GM12878 (cell line): ENCODE data around the gene AGO4. TPM values are rescaled to one million over a fixed set of nuclear protein-coding genes. Genes with fewer than 3 reads are reported as not detected.

Experiments
- ATAC-seq: fragments of 200-7000 bp; cut with Tn5 transposase; 3 replicates; pipeline ENCODE4 v1.9.1; 2020; ENCODE audit warnings: mild to moderate bottlenecking, moderate library complexity
- BruUV-seq: library from RNA; stranded (reverse); fragments of 400-500 nt; replicated peaks from 2 replicates; lab custom pipeline; 2021; lab: Mats Ljungman, UMichigan
- CTCF ChIA-PET: fragments of 300-600 bp; sonication (Branson Sonifier 250); formaldehyde crosslinking; extraction: SDS; loops from one replicate; lab custom pipeline; 2021; ENCODE audit warnings: inconsistent platforms; lab: Yijun Ruan, JAX
- POLR2A ChIA-PET: fragments of 350-600 bp; formaldehyde crosslinking; extraction: SDS; loops from one replicate; lab custom pipeline; 2021; ENCODE audit warnings: inconsistent platforms; lab: Charles Lee
- RAD21 ChIA-PET: fragments of 300-600 bp; sonication (Branson Sonifier 250); formaldehyde crosslinking; loops from one replicate; lab custom pipeline; 2023; ENCODE audit warnings: antibody characterized with exemption; ENCODE audit not compliant: unreplicated experiment; lab: Charles Lee
- SMC1A ChIA-PET: fragments of 300-600 bp; sonication (Branson Sonifier 250); formaldehyde crosslinking; loops from one replicate; lab custom pipeline; 2023; ENCODE audit not compliant: unreplicated experiment, uncharacterized antibody; lab: Charles Lee
- DNase-seq: peaks from one replicate; pipeline ENCODE4 v3.0.0-alpha.2; 2011; ENCODE audit warnings: low read depth, low spot score
- FAIRE-seq: peaks from 3 replicates; lab custom pipeline; 2011; peaks lifted over from hg19 to GRCh38; lab: Jason Lieb, UNC
- H2AFZ ChIP-seq: 2 replicates; pipeline ENCODE4 v1.6.0; 2011; ENCODE audit warnings: low read depth, low read length, control low read depth; ENCODE audit not compliant: control insufficient read depth
- H3K27ac ChIP-seq: 2 replicates; pipeline ENCODE4 v1.5.1; 2011; ENCODE audit warnings: control low read depth; ENCODE audit not compliant: control insufficient read depth, insufficient read depth
- H3K27me3 ChIP-seq, 2 experiments: replicated peaks in 1 of 2; 2 replicates each; pipeline versions ENCODE4 v1.6.0 to v1.6.1; 2011; ENCODE audit warnings: low read length in 1 of 2; ENCODE audit not compliant: control insufficient read depth in 2 of 2, insufficient read depth in 2 of 2
- H3K36me3 ChIP-seq, 2 experiments: 2 replicates each; pipeline ENCODE4 v1.5.1; 2011; ENCODE audit warnings: low read length in 1 of 2; ENCODE audit not compliant: control insufficient read depth in 2 of 2, insufficient read depth in 2 of 2
- H3K4me1 ChIP-seq: 2 replicates; pipeline ENCODE4 v1.6.1; 2011; ENCODE audit warnings: mild to moderate bottlenecking, low read length, moderate library complexity, mixed read lengths; ENCODE audit not compliant: control insufficient read depth, insufficient read depth
- H3K4me2 ChIP-seq: 2 replicates; pipeline ENCODE4 v1.6.0; 2011; ENCODE audit warnings: control low read depth; ENCODE audit not compliant: control insufficient read depth, insufficient read depth
- H3K4me3 ChIP-seq: fragments of 200-600 bp; sonication (generic); 2 replicates; pipeline ENCODE4 v1.5.1; 2016
- H3K79me2 ChIP-seq: 2 replicates; pipeline ENCODE4 v1.6.0; 2011; ENCODE audit warnings: low read length; ENCODE audit not compliant: control insufficient read depth, insufficient read depth
- H3K9ac ChIP-seq: 2 replicates; pipeline ENCODE4 v1.8.0; 2011; ENCODE audit warnings: low read length, control low read depth, mixed read lengths; ENCODE audit not compliant: control insufficient read depth, insufficient read depth
- H3K9me3 ChIP-seq: replicated peaks from 3 replicates; pipeline ENCODE4 v1.5.1; 2011; ENCODE audit warnings: mild to moderate bottlenecking, low read length; ENCODE audit not compliant: control insufficient read depth, insufficient read depth
- H4K20me1 ChIP-seq: 2 replicates; pipeline ENCODE4 v1.6.0; 2011; ENCODE audit not compliant: control insufficient read depth, insufficient read depth
- BCL11A ChIP-seq: IDR thresholded peaks from 2 replicates; pipeline ENCODE4 v1.6.1; 2011; ENCODE audit warnings: low read depth, low read length
- FOXK2 ChIP-seq: fragments of 450-650 bp; IDR thresholded peaks from 2 replicates; pipeline ENCODE4 v1.6.1; 2017; ENCODE audit warnings: mild to moderate bottlenecking, moderate library complexity
- FOXM1 ChIP-seq: IDR thresholded peaks from 2 replicates; pipeline ENCODE4 v1.6.1; 2012; ENCODE audit warnings: low read depth, mild to moderate bottlenecking, inconsistent platforms, low read length, moderate library complexity
- GABPA ChIP-seq: IDR thresholded peaks from 2 replicates; pipeline ENCODE4 v1.6.1; 2014; ENCODE audit warnings: antibody characterized with exemption, low read depth, mild to moderate bottlenecking, inconsistent platforms
- HDAC6 ChIP-seq: fragments of 200-600 bp; sonication (generic); IDR thresholded peaks from one replicate; pipeline ENCODE4 v1.8.0; 2017; ENCODE audit warnings: antibody characterized with exemption; ENCODE audit not compliant: unreplicated experiment
- HDGF ChIP-seq: fragments of 450-650 bp; IDR thresholded peaks from 2 replicates; pipeline ENCODE4 v1.6.1; 2016; ENCODE audit warnings: antibody characterized with exemption
- IKZF1 ChIP-seq: fragments of 450-650 bp; conservative IDR thresholded peaks from 2 replicates; pipeline ENCODE4 v1.6.1; 2017; ENCODE audit warnings: antibody characterized with exemption, mild to moderate bottlenecking
- NR2C1 ChIP-seq: fragments of 450-650 bp; IDR thresholded peaks from 2 replicates; pipeline ENCODE4 v1.6.1; 2017; ENCODE audit warnings: antibody characterized with exemption, mild to moderate bottlenecking, moderate library complexity
- POLR2AphosphoS5 ChIP-seq: IDR thresholded peaks from 2 replicates; pipeline ENCODE4 v1.6.1; 2011; ENCODE audit warnings: mild to moderate bottlenecking, low read length, inconsistent platforms
- RBBP5 ChIP-seq: fragments of 200-600 bp; sonication (generic); conservative IDR thresholded peaks from 2 replicates; pipeline ENCODE4 v1.6.1; 2016
- SIN3A ChIP-seq: IDR thresholded peaks from 2 replicates; pipeline ENCODE4 v1.6.1; 2012; ENCODE audit warnings: low read depth, low read length, improper control_type of control experiment
- ZBTB11 ChIP-seq: fragments of 450-650 bp; formaldehyde crosslinking; IDR thresholded peaks from 2 replicates; pipeline ENCODE4 v1.5.0; 2022; ENCODE audit warnings: mild to moderate bottlenecking, missing genetic modification characterization
- WGBS: methylation state at CpG from one replicate; pipeline ENCODE4 v1.1.6; 2016; ENCODE audit warnings: low lambda C conversion rate; ENCODE audit not compliant: insufficient replicate concordance, insufficient coverage; ENCODE audit errors: missing lambda C conversion rate; 5-methylcytosine and 5-hydroxymethylcytosine counted together
- in situ Hi-C: fragments of 300-500 bp; cut with MboI; formaldehyde crosslinking; loops from 9 replicates; pipeline ENCODE4 v1.14.3; 2018; ENCODE audit warnings: mixed read lengths
- intact Hi-C: fragments of 100-400 bp; cut with micrococcal nuclease; formaldehyde crosslinking; loops from one replicate; pipeline ENCODE4 v1.14.2; 2022; ENCODE audit not compliant: unreplicated experiment
- polyA plus RNA-seq, 11 experiments: library from polyadenylated mRNA; depleted of rRNA in 4 of 11; unstranded in 6 of 11; stranded (reverse) in 5 of 11; fragments of >200 nt; fragmentation: Nextera tagmentation in 4 of 11; fragmentation: Illumina TruSeq in 1 of 11; extraction: Ambion mirVana in 4 of 11; extraction: Trizol in 1 of 11; gene quantifications; 1 replicate in 1 of 11; 2 replicates in 10 of 11; pipeline versions ENCODE4 v1.2.1 to v1.2.3, GENCODE V29; 2011 to 2016; ENCODE audit warnings: inconsistent platforms in 2 of 11, missing spikeins in 2 of 11, low read depth in 1 of 11
- total RNA-seq, 4 experiments: library from RNA; depleted of rRNA in 3 of 4; stranded (reverse); fragments of >200 nt in 3 of 4; fragmentation: Illumina TruSeq in 1 of 4; extraction: Trizol in 1 of 4; gene quantifications; 2 replicates each; pipeline versions ENCODE4 v1.2.1 to v1.2.3, GENCODE V29; 2013 to 2021
- TF ChIP-seq, protein P1 (sequence below): fragments of 450-650 bp; IDR thresholded peaks from 2 replicates; pipeline ENCODE4 v1.6.1; 2016; ENCODE audit warnings: mild to moderate bottlenecking

AGO4 gene
- total and polyA plus RNA-seq, 10 of the 15 experiments (the other 5 are each of a cell fraction or from before 2014, with no cell fraction given) = 1.2 to 7.9 (median 3.2) TPM

DNA sequence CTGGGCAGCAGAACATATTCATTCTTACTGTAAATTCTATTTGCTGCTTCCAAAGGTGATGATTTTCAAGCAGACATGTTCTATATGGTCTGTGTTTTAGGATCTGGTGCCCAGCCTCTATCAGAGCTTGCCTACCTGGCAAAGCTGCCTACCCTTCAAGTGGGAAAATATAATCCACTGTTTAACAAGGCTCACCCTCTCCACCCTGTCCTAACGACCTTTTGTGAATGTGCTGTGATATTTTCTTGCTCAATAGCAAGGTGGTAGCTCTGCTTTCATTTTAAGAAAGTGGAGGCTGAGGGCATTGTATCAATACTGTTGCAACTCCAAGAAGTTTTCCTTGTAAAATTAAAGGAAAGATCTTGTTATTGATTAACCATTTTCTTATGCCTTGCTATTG, 49.1 kb downstream of the AGO4 start:
- Histone ChIP-seq H2AFZ (no peak overlapping the region), H3K79me2 (no peaks in the 10 kb centered on the region), H3K4me1 (no peaks in the 10 kb centered on the region), H3K36me3 (no peaks in the 10 kb centered on the region), H4K20me1 (no peaks in the 10 kb centered on the region), H3K4me2 (no peak overlapping the region)
- no peak for DNase-seq
- no peak for ATAC-seq
- RAD21 ChIA-PET = no interaction called here
- POLR2A ChIA-PET = no interaction called here
- no peak for TF ChIP-seq NR2C1
- TF ChIP-seq IKZF1 = no peak
- no peak for TF ChIP-seq SIN3A
- TF ChIP-seq, protein P1, sequence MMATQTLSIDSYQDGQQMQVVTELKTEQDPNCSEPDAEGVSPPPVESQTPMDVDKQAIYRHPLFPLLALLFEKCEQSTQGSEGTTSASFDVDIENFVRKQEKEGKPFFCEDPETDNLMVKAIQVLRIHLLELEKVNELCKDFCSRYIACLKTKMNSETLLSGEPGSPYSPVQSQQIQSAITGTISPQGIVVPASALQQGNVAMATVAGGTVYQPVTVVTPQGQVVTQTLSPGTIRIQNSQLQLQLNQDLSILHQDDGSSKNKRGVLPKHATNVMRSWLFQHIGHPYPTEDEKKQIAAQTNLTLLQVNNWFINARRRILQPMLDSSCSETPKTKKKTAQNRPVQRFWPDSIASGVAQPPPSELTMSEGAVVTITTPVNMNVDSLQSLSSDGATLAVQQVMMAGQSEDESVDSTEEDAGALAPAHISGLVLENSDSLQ = no peak
- TF ChIP-seq HDGF = no peak
- TF ChIP-seq BCL11A = no peak
- no peak for TF ChIP-seq FOXM1
- no peak for TF ChIP-seq RBBP5
- TF ChIP-seq ZBTB11 = no peak
- TF ChIP-seq POLR2AphosphoS5 = no peak
- TF ChIP-seq HDAC6 = no peak
- TF ChIP-seq FOXK2 = no peak
- TF ChIP-seq GABPA = no peak
- TF ChIP-seq, all 136 proteins: peak for 0
- intact Hi-C loops = loop anchor here (5.0 kb wide), 1 partner anchor 230 kb away; the partner anchor contains the start of gene ADPRS
- Histone ChIP-seq H3K27me3 (no peaks in the 10 kb centered on the region), H3K27ac (no peak overlapping the region), H3K4me3 (no peak overlapping the region), H3K9ac (no peak overlapping the region), H3K9me3 (no peaks in the 10 kb centered on the region)
- BruUV-seq = TSS peak; percentile 57
- in situ Hi-C loops = no loop called here
- FAIRE-seq = no peak
- 59% methylated on average over 1 of the region's 1 CpG for WGBS
- CTCF ChIA-PET = interaction anchor here (0.7 to 1.1 kb wide), 2 partner anchors 30 to 99 kb away, joined by 3 to 4 read pairs; no protein-coding TSS in a partner anchor
- SMC1A ChIA-PET = interaction anchor here (0.7 to 1.1 kb wide), 4 partner anchors 77 to 406 kb away, joined by 3 to 4 read pairs (median 3); no protein-coding TSS in a partner anchor
